Activated CD8-positive, alpha-beta T cell treated with anti-CD3 and anti-CD28 coated beads, Interleukin-2, amount 10 ng/mL, durations not matched to agents 7 days and 5 days (primary cell): ENCODE results near the gene RBFOX2. TPM values are rescaled to one million over a fixed set of nuclear protein-coding genes. Genes with fewer than 3 reads are reported as not detected.

Experiments
- ATAC-seq: fragments of 150-1000 bp; cut with Tn5 transposase; one replicate; pipeline ENCODE4 v1.10.0; 2021; ENCODE audit warnings: moderate library complexity
- CTCF ChIA-PET: fragments of 350-600 bp; sonication (Branson Sonifier 250); formaldehyde crosslinking; loops from one replicate; lab custom pipeline; 2021; ENCODE audit warnings: antibody characterized with exemption; lab: Charles Lee
- POLR2A ChIA-PET: fragments of 350-600 bp; sonication (Branson Sonifier 250); formaldehyde crosslinking; loops from one replicate; lab custom pipeline; 2021; ENCODE audit warnings: antibody characterized with exemption; lab: Charles Lee
- DNase-seq: peaks from one replicate; pipeline ENCODE4 v3.0.0-alpha.2; 2020
- H3K27ac Mint-ChIP-seq: one replicate; pipeline ENCODE4 v1.8.0; 2021; ENCODE audit warnings: mild to moderate bottlenecking, mixed read lengths
- H3K27me3 Mint-ChIP-seq: one replicate; pipeline ENCODE4 v1.8.0; 2021; ENCODE audit warnings: low read depth, mixed read lengths
- H3K36me3 Mint-ChIP-seq: one replicate; pipeline ENCODE4 v1.8.0; 2021; ENCODE audit warnings: low read depth, mixed read lengths
- H3K4me1 Mint-ChIP-seq: one replicate; pipeline ENCODE4 v1.8.0; 2021; ENCODE audit warnings: low read depth, mixed read lengths
- H3K4me3 Mint-ChIP-seq: one replicate; pipeline ENCODE4 v1.8.0; 2021; ENCODE audit warnings: mild to moderate bottlenecking, mixed read lengths
- H3K9me3 Mint-ChIP-seq: one replicate; pipeline ENCODE4 v1.8.0; 2022; ENCODE audit warnings: mixed read lengths; ENCODE audit not compliant: insufficient read depth
- total RNA-seq, 2 experiments: library from RNA; stranded (reverse); gene quantifications; one replicate each; pipeline ENCODE4 v1.2.3, GENCODE V29; 2021

Gene RBFOX2
- total RNA-seq, 2 experiments from 2014 or later = 0.03 to 0.37 TPM

DNA sequence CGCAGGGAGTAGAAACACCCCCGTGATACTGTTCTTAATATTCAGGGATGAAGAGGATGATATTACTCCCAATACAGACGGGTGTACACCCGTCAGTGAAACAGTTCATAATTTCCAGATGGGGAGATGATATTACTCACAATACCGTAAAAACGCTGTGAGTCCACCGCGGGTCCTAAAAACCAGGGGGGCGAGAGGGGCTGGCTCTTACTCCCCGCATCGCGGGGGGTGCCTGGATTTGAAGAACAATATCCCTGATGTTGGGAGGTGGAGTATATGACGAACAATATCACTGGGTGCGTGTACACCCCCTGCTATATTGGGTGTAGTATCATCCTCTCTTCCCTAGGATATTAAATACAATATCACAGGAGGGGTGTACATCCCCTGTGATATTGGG, 331.5 kb downstream of the RBFOX2 start:
- CTCF ChIA-PET = no interaction called here
- Mint-ChIP-seq H3K36me3 (no peaks in the 10 kb centered on the region), H3K9me3 (no peaks in the 10 kb centered on the region), H3K27me3 (no peaks in the 10 kb centered on the region), H3K4me1 (no peaks in the 10 kb centered on the region), H3K4me3 (no peak overlapping the region), H3K27ac (no peak overlapping the region)
- POLR2A ChIA-PET = no interaction called here
- DNase-seq (peak; percentile 75), ATAC-seq (peak; percentile 64)

DNA sequence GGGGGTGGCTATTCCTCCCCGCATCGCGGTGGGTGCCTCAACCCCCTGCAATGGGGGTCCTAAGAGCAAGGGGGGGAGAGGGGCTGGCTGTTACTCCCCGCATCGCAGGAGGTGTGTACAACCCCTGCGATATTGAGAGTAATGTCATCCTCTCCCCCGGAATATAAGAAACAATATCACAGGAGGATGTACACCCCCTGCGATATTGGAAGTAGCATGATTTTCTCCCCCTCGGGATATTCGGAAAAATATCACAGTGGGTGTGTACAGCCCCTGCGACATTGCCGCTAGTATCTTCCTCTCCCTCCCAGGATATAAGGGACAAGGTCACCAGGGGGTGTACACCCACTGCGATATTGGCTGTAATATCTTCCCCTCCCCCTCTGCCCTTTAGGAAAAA, 333.4 kb downstream of the RBFOX2 start:
- peak; percentile 13 for ATAC-seq
- ChIA-PET POLR2A (no interaction called here), CTCF (no interaction called here)

DNA sequence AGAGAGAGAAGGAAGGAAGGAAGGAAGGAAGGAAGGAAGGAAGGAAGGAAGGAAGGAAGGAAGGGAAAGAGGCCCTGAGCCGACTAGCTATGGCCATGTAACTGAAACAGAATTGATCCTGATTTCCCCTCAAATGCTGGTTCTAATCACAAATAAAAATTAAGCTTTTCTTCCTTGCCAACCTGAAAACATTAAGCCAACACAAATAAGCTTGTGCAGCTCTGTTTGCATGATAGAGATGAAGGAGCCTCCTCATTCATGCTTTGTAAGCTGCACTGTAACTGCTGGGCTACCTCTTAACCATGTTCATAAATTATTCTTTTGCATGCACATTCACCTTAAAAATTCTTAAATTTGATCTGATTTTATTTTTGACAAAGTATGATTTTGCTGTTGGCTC, 338.6 kb downstream of the RBFOX2 start:
- Mint-ChIP-seq H3K36me3 (no peaks in the 10 kb centered on the region), H3K9me3 (peaks cover 3% of the 10 kb centered on the region), H3K4me1 (no peaks in the 10 kb centered on the region), H3K4me3 (no peak overlapping the region), H3K27me3 (no peaks in the 10 kb centered on the region), H3K27ac (no peak overlapping the region)
- ATAC-seq (no peak), DNase-seq (no peak)
- POLR2A ChIA-PET = interaction anchor here (0.8 to 1.1 kb wide), 2 partner anchors 29 to 42 kb away, joined by 3 to 4 read pairs; partner anchors contain the start of gene APOL6
- CTCF ChIA-PET = interaction anchor here (0.8 to 1.6 kb wide), 2 partner anchors 59 to 63 kb away, joined by 4 to 8 read pairs; no protein-coding TSS in a partner anchor

More for the DNA sequence above, 333.4 kb downstream of the RBFOX2 start:
- no peaks in the 10 kb centered on the region for H3K27me3 Mint-ChIP-seq
- no peaks in the 10 kb centered on the region for H3K4me1 Mint-ChIP-seq
- H3K4me3 Mint-ChIP-seq = no peak overlapping the region
- H3K27ac Mint-ChIP-seq = no peak overlapping the region
- no peaks in the 10 kb centered on the region for H3K36me3 Mint-ChIP-seq
- DNase-seq = peak; percentile 31
- H3K9me3 Mint-ChIP-seq = no peaks in the 10 kb centered on the region

GRCh38 chr22:35688913-35689675, 339.5 kb downstream of the RBFOX2 start:
- no peaks in the 10 kb centered on the region for H3K4me1 Mint-ChIP-seq
- ChIA-PET POLR2A (no interaction called here), CTCF (no interaction called here)
- H3K27ac Mint-ChIP-seq = no peak overlapping the region
- ATAC-seq (no peak), DNase-seq (no peak)
- no peaks in the 10 kb centered on the region for H3K27me3 Mint-ChIP-seq
- H3K9me3 Mint-ChIP-seq = peaks cover 3% of the 10 kb centered on the region
- no peak overlapping the region for H3K4me3 Mint-ChIP-seq
- H3K36me3 Mint-ChIP-seq = no peaks in the 10 kb centered on the region

Other genes with a start within 250 kb of the RBFOX2 start
- 10 to 100 TPM; 77.1 to 80.2 TPM for gene APOL3, start 131.9 kb upstream of the RBFOX2 start, total RNA-seq
- gene APOL4, start 173.0 kb upstream of the RBFOX2 start, total RNA-seq = 1 to 10 TPM; 6.9 to 8.5 TPM
- 10 to 100 TPM; 62.4 TPM for gene APOL2, start 210.7 kb upstream of the RBFOX2 start, total RNA-seq
- 10 to 100 TPM; 37.4 to 38.2 TPM for gene APOL1, start 224.3 kb upstream of the RBFOX2 start, total RNA-seq